ENCODE results near the gene KBTBD12.
A peak's percentile ranks its signal among the peaks of the same experiment; 100 is the strongest.

KBTBD12 gene

GRCh38 chr3:127955728-127956127 is 40.7 kb downstream of the KBTBD12 start:
- no peak for DNase-seq

GRCh38 chr3:127959041-127959440 is 44.0 kb downstream of the KBTBD12 start:
- no peak for DNase-seq

- DNase-seq, result peak; percentile 29
Measured at GRCh38 chr3:127959873-127960272, 44.8 kb downstream of the KBTBD12 start.

GRCh38 chr3:127960421-127960965 is 45.5 kb downstream of the KBTBD12 start:
- no peak for DNase-seq

- DNase-seq, result no peak
Measured at GRCh38 chr3:127961124-127961523, 46.1 kb downstream of the KBTBD12 start.

GRCh38 chr3:127961963-127962362 is 46.9 kb downstream of the KBTBD12 start:
- no peak for DNase-seq

GRCh38 chr3:127962937-127963336 is 47.9 kb downstream of the KBTBD12 start:
- no peak for DNase-seq

- DNase-seq, result no peak
Measured at GRCh38 chr3:127964053-127964452, 49.0 kb downstream of the KBTBD12 start.

GRCh38 chr3:127964816-127965215 is 49.8 kb downstream of the KBTBD12 start:
- DNase-seq, result no peak

GRCh38 chr3:127967316-127967715 is 52.3 kb downstream of the KBTBD12 start:
- DNase-seq, result no peak

- peak; percentile 18 for DNase-seq
Measured at GRCh38 chr3:127970966-127971592, 56.0 kb downstream of the KBTBD12 start.

GRCh38 chr3:127974226-127974625 is 59.2 kb downstream of the KBTBD12 start:
- no peak for DNase-seq

GRCh38 chr3:127975153-127976029 is 60.4 kb downstream of the KBTBD12 start:
- DNase-seq, result no peak

GRCh38 chr3:127978636-127979035 is 63.6 kb downstream of the KBTBD12 start:
- no peak for DNase-seq

- no peak for DNase-seq
Measured at GRCh38 chr3:127979473-127979872, 64.4 kb downstream of the KBTBD12 start.

- no peak for DNase-seq
Measured at GRCh38 chr3:127981097-127981496, 66.1 kb downstream of the KBTBD12 start.

- DNase-seq, result no peak
Measured at GRCh38 chr3:127982155-127982554, 67.1 kb downstream of the KBTBD12 start.

- no peak for DNase-seq
Measured at GRCh38 chr3:127984241-127984975, 69.4 kb downstream of the KBTBD12 start.

- no peak for DNase-seq
Measured at GRCh38 chr3:127985216-127985615, 70.2 kb downstream of the KBTBD12 start.

- DNase-seq, result no peak
Measured at GRCh38 chr3:127985655-127986225, 70.7 kb downstream of the KBTBD12 start.

- no peak for DNase-seq
Measured at GRCh38 chr3:127986803-127987202, 71.8 kb downstream of the KBTBD12 start.

GRCh38 chr3:127987309-127987995 is 72.4 kb downstream of the KBTBD12 start:
- no peak for DNase-seq

Data from GDM1 (cell line).